Amniotic stem cell (primary cell): Measurements from ENCODE around the gene EPB42.
"Not testable (repeated sequence)": the region's sequence is repeated elsewhere in the genome, so short reads cannot be mapped to it uniquely, and the experiment has no call there.

Source experiments
- DNase-seq: peaks from one replicate; lab custom pipeline; 2025; lab: John Stamatoyannopoulos, UW

EPB42 gene

DNA sequence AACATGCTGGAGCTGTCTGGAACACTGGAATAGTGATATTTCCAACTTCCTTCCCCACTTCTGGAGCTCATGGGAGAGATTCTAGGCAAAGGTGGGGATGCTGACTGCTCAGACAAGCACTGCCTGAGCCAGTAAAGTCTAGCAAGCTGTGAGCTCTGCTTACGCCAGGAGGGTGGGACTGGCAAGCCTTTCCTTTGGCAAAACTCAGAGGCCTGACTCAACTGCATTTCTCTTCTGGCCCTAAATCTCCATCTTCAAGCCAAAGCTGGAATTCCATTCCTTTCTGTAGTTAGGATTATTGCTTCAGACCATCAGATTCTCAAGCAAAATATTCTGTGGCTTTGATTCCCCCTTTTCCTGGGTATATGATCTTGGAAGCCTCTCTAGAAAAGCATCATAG is 20.3 kb upstream of the EPB42 start:
- no peak for DNase-seq

DNA sequence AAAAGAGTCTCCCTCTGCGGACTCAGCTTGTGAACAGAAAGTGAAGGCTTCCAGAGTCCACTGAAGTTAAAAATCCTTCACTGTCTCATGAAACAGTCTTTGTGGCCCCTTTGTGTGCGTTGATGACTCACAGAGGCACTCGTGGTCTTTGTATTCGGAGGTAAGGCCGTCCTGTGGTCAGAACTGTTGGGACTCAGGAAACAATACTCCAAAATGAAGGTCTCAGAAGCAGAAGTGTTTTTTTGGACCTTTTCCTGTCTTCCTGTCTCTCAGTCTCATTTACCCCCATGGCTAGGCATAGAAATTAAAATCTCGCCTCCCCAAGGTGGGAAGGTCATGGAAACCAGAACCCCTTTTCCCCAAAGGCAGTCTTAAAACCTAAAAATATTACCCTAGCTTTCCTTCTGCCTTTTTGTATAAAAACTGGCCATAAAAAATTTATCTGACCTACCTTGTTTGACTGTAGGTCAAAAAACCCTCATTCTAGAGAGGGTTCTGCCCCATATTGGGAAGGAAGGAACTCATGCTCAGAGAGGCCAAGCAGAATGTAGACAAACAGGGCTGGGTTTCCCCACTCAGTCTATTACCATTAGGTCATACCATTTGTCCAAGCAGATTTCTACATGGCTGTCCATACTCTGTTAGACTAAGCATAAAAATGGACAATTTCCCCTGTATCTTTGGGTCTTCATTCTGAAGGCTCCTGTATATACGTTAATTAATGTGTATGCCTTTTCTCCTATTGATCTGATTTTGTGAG is 19.1 kb upstream of the EPB42 start:
- no peak for DNase-seq

DNA sequence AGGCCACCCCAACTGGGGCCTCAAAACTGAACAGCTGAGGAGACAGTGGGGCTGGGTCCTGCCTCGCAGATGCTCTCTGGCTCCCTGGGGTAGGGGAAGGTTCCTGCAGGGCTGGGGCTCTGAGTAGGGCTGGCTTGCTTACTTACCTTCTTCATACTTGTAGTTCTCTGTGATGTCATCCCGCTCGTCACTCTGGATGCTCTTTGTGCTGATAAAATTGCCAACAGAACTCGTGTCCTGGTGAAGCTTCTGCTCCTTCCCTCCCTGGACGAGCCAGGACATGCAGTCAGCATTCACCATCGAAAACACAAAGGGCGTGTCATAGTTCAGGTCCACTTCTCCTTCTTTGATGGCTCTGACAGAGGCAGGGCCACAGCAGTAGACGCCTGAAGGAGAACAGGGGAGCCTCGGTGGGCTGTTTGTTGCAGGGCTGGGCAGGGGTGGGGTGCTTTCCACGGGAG is 17.9 kb upstream of the EPB42 start:
- no peak for DNase-seq

DNA sequence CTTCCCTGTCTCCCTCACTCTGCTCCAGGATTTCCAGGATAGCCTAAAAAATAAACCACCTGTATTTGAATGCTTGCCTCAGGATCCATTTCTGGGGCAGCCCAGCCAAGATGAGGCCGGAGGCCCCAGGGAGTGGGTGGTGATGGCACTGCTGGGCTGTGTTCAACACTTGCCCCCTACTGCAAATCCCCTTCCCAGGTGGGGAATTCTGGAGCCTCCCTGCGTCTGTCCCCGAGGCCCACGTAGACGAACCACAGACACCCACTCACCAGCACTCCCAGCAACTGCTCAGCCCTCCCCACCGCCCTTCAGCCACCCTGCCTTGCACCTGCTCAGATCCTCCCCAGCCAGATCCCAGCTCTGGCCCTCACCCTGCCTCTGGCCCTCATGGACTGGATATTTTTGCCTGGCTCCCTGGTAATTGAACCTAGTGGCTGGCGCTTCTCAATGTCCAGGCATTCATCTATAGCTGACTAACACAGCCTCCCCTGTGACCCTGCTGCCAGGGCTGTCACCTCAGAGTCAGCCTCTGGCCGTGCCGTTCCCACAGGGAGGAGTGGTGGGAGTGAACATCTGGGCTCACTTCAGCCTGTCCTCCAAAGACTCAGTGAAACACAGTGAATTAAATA is 17.1 kb upstream of the EPB42 start:
- DNase-seq = no peak

DNA sequence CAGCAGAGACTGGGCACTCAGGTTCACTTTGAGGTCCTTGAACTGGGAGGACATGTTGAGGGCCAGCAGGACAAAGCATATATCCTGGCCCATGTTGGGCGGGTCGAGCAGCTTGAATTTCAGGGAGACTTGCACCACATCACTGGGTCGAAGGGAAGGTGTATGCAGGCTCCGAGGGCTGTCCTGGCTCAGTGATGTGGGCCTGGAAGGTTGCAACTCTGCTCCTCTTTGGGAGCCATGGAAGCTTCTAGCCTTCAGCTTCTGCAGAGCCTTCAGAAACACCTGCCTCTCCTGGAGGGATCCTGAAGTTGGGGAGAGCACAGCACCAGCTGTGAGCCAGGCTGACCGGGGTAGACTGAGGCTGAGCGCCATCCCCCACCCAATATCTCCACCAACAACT is 14.7 kb upstream of the EPB42 start:
- DNase-seq = no peak

DNA sequence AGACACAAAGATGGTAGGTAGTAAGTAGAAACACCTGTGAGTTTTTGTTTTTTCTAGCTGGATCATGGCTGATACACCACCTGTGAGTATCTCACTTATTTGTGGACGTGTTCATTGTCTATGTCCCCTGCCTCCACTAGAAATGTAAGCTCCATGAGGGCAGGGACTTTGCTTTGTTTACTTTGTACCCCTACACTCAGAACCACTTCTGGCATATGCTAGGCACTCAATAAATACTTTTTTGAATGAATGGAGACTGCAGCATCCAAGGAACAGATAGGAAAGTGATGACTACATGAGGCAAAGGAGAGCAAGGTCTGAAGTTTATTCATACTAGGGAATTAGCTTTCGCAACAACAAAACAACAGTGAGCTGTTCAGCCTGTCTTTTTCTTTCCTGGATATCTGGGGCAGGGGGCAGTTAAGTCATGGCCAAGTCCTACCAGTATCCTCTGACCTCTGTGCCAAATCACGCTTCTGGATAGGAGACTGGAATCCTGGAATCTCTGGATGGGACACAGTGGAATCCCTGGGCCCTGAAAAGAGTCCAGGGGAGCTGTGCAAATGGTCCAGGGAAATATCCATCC is 11.6 kb upstream of the EPB42 start:
- DNase-seq = no peak

DNA sequence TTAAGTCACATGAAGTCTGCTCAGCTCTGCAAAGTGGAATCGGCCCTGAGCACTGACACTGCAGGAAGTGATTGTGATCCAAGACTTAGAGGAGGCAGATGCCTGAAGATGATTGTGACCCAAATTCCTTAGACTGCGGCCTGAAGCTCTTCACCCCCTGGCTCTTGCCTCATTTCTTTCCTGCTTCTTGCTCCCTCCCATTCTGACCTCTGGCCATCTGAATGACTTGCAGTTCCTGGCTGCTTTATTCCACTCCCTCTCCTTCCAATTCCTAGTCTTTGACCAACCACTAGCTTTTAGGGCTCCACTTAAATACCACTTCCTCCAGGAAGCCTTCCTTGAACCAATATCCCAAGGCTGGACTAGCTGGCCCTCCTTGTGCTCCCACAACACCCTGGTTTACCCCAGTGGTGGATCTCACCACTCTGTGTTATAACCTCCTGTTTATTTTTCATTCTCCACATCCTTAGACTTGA is 9.9 kb upstream of the EPB42 start:
- no peak for DNase-seq

DNA sequence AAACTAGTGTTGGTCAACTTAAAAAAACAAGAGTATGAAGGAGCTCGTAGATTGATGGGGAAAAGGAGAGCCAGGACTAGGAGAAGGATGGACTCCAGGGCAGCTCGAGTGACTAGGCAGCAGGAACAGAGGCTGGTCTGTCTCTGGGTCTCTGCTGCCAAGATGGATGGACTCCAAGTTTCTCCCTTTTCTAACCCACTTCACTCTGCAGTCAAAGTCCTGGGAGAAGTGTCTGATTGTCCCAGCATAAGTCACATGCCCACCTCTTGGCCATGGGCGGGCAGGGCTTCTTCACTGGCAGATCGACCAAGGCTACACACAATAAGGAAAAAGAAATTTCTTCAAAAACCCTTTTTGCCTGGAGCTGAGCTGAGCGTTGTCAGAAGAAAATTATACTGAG is 9.2 kb upstream of the EPB42 start:
- no peak for DNase-seq

DNA sequence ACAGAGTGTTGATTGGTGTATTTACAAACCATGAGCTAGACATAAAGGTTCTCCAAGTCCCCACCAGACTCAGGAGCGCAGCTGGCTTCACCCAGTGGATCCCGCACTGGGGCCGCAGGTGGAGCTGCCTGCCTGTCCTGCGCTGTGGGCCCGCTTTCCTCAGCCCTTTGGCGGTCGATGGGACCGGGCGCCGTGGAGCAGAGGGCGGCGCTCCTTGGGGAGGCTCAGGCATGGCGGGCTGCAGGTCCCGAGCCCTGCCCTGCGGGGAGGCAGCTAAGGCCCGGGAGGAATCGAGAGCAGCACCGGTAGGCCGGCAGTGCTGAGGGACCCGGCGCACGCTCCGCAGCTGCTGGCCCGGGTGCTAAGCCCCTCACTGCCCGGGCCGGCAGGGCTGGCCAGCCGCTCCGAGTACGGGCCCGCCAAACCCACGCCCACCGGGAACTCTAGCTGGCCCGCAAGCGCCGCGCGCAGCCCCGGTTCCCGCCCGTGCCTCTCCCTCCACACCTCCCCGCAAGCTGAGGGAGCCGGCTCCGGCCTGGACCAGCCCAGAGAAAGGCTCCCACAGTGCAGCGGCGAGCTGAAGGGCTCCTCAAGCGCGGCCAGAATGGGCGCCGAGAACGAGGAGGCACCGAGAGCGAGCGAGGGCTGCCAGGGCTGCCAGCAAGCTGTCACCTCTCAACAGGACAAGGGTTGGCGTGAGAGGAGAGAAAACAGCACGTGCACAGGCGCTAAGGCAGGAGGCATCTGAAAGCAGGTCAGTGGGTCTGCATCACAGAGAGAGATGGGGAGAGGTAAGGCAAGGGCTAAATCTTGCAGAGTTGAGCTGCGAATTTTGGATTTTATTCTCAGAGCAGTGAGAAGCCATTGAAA is 5.9 kb upstream of the EPB42 start:
- no peak for DNase-seq

DNA sequence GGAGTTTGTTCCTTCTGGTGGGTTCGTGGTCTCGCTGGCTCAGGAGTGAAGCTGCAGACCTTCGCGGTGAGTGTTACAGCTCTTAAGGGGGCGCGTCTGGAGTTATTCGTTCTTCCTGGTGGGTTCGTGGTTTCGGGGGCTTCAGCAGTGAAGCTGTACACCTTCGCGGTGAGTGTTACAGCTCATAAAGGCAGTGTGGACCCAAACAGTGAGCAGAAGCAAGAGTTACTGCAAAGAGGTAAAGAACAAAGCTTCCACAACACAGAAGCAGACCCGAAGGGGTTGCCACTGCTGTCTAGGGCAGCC is 5.1 kb upstream of the EPB42 start:
- DNase-seq = not testable (repeated sequence)

DNA sequence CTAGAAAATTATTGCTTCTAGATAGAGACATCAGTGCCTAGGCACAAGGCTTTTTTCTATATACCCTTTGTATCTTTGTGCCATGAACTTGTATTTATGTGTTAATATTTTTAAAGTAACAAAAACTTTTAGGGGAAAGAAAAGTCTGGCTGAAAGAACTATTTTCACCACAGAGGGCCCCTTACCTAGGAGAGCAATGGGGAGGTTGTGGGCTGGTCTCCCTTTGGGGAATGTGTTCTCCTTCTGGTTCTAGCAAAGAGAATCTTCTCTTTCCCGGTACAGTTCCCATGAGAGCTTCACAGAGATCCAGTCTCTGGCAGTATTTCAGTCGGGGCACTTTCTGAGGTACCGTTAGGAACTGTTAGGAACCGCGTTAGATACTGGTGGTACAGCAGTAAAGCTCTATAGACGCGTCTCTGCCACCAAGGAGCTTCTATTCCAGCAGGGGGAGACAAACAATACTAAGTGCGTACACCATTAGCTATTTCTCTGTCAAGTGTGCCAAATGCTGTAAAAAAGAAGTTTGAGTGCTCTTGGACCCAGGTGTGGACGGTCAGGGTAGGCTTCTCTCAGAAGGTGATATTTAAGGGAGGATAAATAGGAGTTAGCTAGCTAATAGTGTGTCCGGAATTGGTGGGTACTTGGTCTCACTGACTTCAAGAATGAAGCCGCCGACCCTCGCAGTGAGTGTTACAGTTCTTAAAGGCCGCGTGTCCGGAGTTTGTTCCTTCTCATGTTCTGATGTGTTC is 4.6 kb upstream of the EPB42 start:
- DNase-seq = peak; percentile 31

DNA sequence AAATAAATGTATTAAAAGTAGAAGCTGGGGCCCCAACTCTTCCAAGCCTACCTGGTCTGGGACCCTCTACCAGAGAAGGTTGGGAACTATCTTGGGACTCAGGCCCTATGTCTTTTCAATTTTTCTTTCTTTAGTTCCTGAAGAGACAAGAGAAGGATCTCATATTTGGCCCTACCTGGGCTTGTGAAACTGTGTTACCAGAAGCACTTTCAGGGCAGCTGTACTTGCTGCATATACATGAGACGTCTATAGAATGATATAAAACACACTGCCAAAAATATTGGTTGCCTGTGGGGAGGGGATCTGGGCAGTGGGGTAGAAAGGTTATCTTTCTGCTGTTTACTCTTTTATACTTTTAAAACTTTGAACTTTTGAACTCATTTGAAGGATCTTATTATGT is 604 bp upstream of the EPB42 start:
- no peak for DNase-seq

DNA sequence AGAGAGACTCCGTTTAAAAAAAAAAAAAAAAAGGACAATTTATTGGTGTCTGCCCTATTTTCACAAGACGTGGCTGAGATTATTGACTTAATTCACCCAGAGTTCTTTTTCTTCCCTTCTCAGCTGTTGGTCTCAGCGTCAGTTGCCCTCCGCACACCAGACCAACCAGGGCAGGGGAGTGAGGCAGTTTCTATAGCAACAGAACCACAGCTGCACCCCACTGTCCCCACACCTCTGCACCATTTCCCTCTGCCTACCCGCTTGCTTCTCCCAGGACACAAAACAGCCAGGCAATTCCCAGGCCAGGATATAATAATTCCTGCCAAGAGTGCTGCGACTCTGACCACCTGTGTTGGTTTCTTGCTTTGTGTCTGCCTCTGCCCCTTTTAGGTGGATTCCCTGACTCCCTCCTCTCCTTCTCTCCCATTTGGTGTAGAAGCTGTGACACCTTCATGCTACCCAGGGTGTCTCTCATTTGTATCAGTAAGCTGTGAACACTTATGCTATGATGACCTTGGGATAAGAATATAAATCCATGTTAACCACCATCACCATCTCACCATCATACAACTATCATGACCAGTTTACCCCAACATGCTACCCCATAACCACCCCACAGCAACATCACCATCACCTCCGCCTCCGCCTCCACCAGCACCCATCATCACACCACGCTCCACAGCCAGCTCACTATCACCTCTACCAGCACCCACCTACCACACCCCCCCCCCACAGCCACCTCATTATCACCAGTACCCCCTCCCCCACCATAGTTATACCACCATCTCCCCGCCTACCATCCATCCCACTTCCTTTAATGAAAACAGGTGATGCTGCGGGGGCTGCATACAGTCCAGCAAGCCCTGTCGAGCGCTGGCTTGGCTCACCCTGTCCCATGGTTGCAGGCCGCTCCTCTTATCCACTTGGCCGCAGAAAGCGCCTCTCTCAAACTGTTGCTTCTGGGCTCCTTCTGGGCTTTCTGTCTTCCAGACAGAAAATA is 589 bp downstream of the EPB42 start:
- no peak for DNase-seq

DNA sequence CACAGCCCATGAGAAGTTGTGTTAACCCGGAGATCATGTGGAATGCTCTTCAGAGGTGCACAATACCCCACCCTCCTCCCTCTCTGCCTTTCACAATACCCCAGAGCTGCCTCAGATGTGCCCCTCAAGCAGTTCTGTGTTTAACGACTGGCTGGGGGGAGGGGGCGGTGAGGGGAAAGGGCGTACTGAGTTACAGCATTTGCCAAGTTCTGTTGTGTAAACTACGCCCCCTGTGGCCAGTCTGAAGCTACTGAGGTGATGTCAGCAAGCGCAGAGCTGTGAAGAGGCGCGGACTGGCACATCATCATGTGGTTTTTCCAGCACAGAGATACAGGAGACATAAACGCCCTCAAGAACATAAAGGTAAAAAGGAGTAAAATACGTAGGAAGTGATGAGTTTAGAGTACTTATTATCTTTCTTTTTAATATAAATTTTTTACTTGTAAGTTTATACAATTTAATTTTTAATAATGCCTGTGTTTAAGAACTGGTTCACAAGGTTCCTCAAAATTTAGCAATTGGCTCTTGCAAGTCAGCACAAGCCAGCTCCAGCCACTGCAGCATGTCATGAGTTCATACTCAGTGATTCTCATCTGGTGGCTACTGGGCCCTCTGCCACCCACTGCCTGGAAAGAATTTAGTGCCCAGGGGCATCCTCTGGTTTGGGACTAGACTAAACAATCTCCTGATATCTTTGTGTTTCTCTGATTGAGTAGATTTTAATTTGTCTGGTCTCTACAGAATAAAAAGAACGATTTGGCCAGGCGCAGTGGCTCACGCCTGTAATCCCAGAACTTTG is 1.7 kb downstream of the EPB42 start:
- no peak for DNase-seq

DNA sequence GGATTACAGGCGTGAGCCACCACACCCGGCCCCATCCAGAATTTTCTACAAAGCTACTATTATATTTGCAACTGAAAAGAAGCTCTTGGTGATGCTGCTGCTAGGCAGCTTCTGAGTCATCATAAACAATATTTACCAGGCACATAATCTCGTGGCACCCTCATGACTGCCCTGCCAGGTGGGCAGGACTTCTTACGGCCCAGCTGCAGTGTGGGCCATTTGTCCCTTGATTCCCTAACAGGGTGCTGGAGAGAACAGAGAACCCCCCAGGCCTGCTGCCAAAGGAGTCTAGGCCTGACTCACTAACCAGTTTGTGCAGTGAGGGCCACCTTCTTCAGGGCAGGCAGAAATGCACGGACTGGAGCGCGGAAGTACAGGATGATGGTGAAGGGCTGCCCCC is 4.9 kb downstream of the EPB42 start:
- no peak for DNase-seq

DNA sequence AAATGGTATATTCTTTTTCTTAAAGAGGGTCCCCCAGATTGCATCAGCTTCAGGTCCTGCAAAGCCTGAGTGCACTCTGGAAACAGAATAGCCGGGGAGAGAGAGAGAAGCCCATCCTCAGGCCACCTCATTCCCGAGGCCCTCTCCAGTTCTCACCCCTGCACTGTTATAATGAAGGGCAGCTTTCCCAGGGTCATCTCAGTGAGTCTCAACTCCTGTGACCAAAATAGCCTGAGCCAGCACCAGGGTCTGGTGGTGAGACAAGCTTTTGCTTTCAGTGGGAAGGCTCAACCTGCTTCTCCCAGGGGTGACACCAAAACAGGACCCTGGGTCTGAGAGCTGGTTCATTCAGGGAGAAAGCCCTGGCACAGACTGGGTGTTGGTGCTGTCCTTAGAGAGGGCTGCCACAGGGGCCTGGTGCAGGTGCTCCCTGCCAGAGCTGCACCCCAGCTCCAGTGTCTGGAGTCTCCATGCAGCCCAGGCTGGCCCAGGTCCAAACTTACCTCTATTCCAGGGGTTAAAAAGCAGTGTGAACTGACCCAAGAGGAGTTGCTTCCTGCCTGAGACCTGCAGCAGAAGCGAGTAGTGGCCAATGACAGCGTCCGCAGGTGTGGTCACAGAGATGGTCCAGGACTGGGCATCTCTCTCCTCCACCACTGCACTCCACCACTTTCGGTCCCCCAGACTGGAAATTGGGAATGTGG is 6.1 kb downstream of the EPB42 start:
- DNase-seq = no peak

DNA sequence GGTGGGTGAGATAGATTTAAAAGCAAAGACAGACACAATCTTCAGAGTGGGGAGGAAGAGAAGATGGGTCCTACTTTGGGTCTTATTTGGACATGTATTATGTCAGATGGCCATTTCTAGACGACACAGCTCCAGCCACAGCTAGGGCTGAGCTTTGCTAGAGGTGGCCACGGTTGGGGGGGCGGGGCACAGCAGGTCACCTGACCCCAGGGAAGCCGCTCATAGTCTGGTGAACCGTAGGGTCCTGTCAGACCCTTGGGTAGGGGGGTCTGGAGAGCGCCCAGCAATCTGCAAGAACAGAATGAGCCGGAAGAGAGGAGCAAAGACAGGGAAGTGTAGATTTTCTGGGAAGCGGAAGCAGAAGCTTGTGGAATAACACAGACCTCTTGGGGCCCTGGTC is 6.6 kb downstream of the EPB42 start:
- no peak for DNase-seq

DNA sequence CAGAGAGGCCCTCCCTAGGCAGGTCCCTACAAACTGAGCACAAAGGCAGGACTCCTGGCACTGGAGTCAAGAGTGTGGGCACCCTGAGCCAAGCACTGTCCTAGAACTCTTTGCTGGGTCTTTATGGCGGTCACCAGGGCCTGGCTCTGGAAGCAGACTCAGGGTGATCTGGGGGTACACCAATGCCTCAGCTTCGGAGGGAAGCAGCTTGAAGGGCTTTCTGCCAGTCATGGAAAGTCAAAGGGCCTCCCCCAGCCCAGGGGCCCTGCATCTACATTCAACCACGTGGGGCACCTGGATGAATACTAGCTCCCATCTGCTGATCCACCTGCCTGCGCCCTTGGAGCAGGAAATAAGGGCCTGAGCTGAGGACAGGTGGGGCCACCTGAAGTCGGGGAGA is 7.4 kb downstream of the EPB42 start:
- no peak for DNase-seq

DNA sequence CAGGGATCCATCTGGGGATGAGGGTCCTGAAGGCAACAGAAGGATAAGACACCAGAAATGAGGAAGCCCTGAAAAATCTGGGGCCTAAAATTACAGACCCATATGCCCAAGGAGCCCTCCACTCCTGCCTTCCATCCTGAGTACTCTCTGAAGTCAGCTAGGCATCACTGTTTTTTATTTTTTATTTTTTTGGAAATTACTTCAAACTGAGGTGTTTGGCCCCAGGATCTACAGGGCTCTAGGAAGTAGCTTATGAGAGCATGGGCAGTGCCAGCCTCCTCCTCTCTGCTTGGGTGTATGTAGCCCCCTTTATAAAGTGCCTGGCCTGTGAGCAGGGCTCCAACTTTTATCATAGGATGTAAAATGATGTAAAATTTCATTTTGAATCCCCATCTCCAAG is 7.9 kb downstream of the EPB42 start:
- DNase-seq = no peak
